ENCODE data around the gene ATP5F1E. TPM values are rescaled to one million over a fixed set of nuclear protein-coding genes. Genes with fewer than 3 reads are reported as not detected.

ATP5F1E gene
- total and polyA plus RNA-seq, 9 of the 15 experiments (the other 6 are each of a cell fraction or from before 2014, with no cell fraction given), result 60.3 to 162 (median 113) TPM

- Histone ChIP-seq H3K27ac (ENCODE audit: extremely low read depth, low read depth, low read length) (no peak overlapping the region), H2AFZ (ENCODE audit: low read depth, low read length) (no peak overlapping the region), H3K9me1 (ENCODE audit: control insufficient read depth, insufficient read depth, low read length) (no peaks in the 10 kb centered on the region), H3K27me3 (ENCODE audit: control insufficient read depth in 2 of 2, insufficient read depth in 2 of 2, low read length in 2 of 2) (peaks cover 19 to 22% of the 10 kb centered on the region in 2 experiments), H3K79me2 (ENCODE audit: control insufficient read depth, insufficient read depth, low read length) (no peaks in the 10 kb centered on the region), H3K9ac (ENCODE audit: insufficient read depth in 1 of 2, low read depth in 2 of 2, low read length in 2 of 2) (no peak overlapping the region), H3K4me3 (no peak overlapping the region), H3K4me2 (ENCODE audit: insufficient read depth, low read length) (no peak overlapping the region), H4K20me1 (replicated peaks; ENCODE audit: control insufficient read depth, insufficient read depth, low read length) (no peaks in the 10 kb centered on the region), H3K36me3 (ENCODE audit: control insufficient read depth, insufficient read depth, low read length) (no peaks in the 10 kb centered on the region), H3K9me3 (replicated peaks; ENCODE audit: control insufficient read depth, insufficient read depth, low read depth, low read length) (no peaks in the 10 kb centered on the region; the same call in 1 of the 2 replicates), H3K4me1 (replicated peaks in 1 of 2; ENCODE audit: control insufficient read depth in 2 of 2, insufficient read depth in 2 of 2, low read length in 2 of 2) (no peaks in the 10 kb centered on the region)
- intact Hi-C loops (cut with micrococcal nuclease) (no loop called here), in situ Hi-C loops (cut with MboI) (no loop called here)
- WGBS (ENCODE audit: insufficient coverage, low coverage, missing lambda C conversion rate), result 41% methylated on average over 7 of the region's 7 CpGs
- no peak for DNase-seq (ENCODE audit: extremely low read depth in 1 of 4, low spot score in 3 of 4)
- ATAC-seq, result no peak
- ChIA-PET POLR2A (no interaction called here), CTCF (ENCODE audit: low intra/inter-chr PET ratio) (no interaction called here)
- BruUV-seq (replicated peaks), result no TSS peak
- FAIRE-seq, result no peak
- TF ChIP-seq PTBP1 (IDR thresholded peaks at IDR 0.05; ENCODE audit: low read depth, low read length) (no peak), RAD21 (CRISPR knock-in tag; conservative IDR thresholded peaks at IDR 0.05 in 1 of 2, IDR thresholded peaks at IDR 0.05 in 1 of 2) (0 out of 4 replicates have a peak, but pooled peaks of 1 of the 2 experiments have one; percentile 20), POLR2G (IDR thresholded peaks at IDR 0.05; ENCODE audit: low read depth, low read length) (no peak), DACH1 (IDR thresholded peaks at IDR 0.05; ENCODE audit: partially characterized antibody) (peak; percentile 37), CTCF (IDR thresholded peaks at IDR 0.05 in 2 of 3, conservative IDR thresholded peaks at IDR 0.05 in 1 of 3; ENCODE audit: insufficient read depth in 2 of 3, low read depth in 1 of 3, low read length in 3 of 3) (peak in 1 of 3 experiments; percentile 28; a peak in 2 of 6 replicates)
These were observed 23.2 kb upstream of the ATP5F1E start for GRCh38 chr20:59055302-59055701.
